H9 (cell line): ENCODE data around the gene IQCK. TPM values are rescaled to one million over a fixed set of nuclear protein-coding genes. Genes with fewer than 3 reads are reported as not detected.

Experiments used
- DNase-seq: peaks from one replicate; pipeline ENCODE4 v3.0.0-alpha.2; 2017
- H2AFZ ChIP-seq: one replicate; pipeline ENCODE4 v1.6.1; 2013; ENCODE audit warnings: mild to moderate bottlenecking, low read length, control low read depth, moderate library complexity
- H2AK5ac ChIP-seq: 2 replicates; pipeline ENCODE4 v1.6.1; 2013; ENCODE audit warnings: low read length, control low read depth, mixed read lengths; ENCODE audit not compliant: insufficient read length
- H2BK120ac ChIP-seq: one replicate; pipeline ENCODE4 v1.6.1; 2013; ENCODE audit warnings: low read depth, mild to moderate bottlenecking, low read length, control low read depth, inconsistent platforms; ENCODE audit not compliant: poor library complexity, severe bottlenecking
- H2BK12ac ChIP-seq: 2 replicates; pipeline ENCODE4 v1.6.1; 2013; ENCODE audit warnings: low read length, control low read depth, mixed read lengths, low read depth; ENCODE audit not compliant: insufficient read length
- H2BK15ac ChIP-seq: 2 replicates; pipeline ENCODE4 v1.6.1; 2013; ENCODE audit warnings: low read depth, low read length, control low read depth
- H2BK20ac ChIP-seq: one replicate; pipeline ENCODE4 v1.6.1; 2013; ENCODE audit warnings: low read depth, mild to moderate bottlenecking, low read length, control low read depth, inconsistent platforms; ENCODE audit not compliant: poor library complexity, severe bottlenecking
- H2BK5ac ChIP-seq: 2 replicates; pipeline ENCODE4 v1.6.1; 2013; ENCODE audit warnings: low read length, control low read depth, mixed read lengths; ENCODE audit not compliant: insufficient read length
- H3K14ac ChIP-seq: 2 replicates; pipeline ENCODE4 v1.6.1; 2013; ENCODE audit warnings: low read length, control low read depth; ENCODE audit not compliant: insufficient read depth
- H3K18ac ChIP-seq: 2 replicates; pipeline ENCODE4 v1.6.1; 2013; ENCODE audit warnings: low read depth, mild to moderate bottlenecking, mixed read lengths, low read length, control low read depth; ENCODE audit not compliant: insufficient read length
- H3K23ac ChIP-seq: 2 replicates; pipeline ENCODE4 v1.6.1; 2013; ENCODE audit warnings: low read length, control low read depth, mixed read lengths, low read depth; ENCODE audit not compliant: insufficient read length
- H3K23me2 ChIP-seq: 2 replicates; pipeline ENCODE4 v1.6.1; 2013; ENCODE audit warnings: low read depth, mild to moderate bottlenecking, mixed read lengths, low read length, control low read depth; ENCODE audit not compliant: insufficient read length, poor library complexity, severe bottlenecking
- H3K27ac ChIP-seq: 2 replicates; pipeline ENCODE4 v1.5.1; 2013; ENCODE audit warnings: low read length, control low read depth, mixed read lengths, low read depth; ENCODE audit not compliant: insufficient read length
- H3K27me3 ChIP-seq: 2 replicates; pipeline ENCODE4 v1.6.1; 2013; ENCODE audit warnings: low read length, control low read depth, inconsistent platforms; ENCODE audit not compliant: insufficient read depth
- H3K4ac ChIP-seq: 2 replicates; pipeline ENCODE4 v1.6.1; 2013; ENCODE audit warnings: low read depth, mild to moderate bottlenecking, control low read depth, inconsistent platforms, low read length, moderate library complexity
- H3K4me1 ChIP-seq: 2 replicates; pipeline ENCODE4 v1.6.1; 2013; ENCODE audit warnings: low read length, control low read depth, inconsistent platforms; ENCODE audit not compliant: insufficient read depth
- H3K4me2 ChIP-seq: 2 replicates; pipeline ENCODE4 v1.6.1; 2013; ENCODE audit warnings: low read length, control low read depth, mixed read lengths; ENCODE audit not compliant: insufficient read length, insufficient read depth
- H3K56ac ChIP-seq: 2 replicates; pipeline ENCODE4 v1.6.1; 2013; ENCODE audit warnings: low read depth, mild to moderate bottlenecking, mixed read lengths, low read length, control low read depth; ENCODE audit not compliant: insufficient read length
- H3K79me1 ChIP-seq: 2 replicates; pipeline ENCODE4 v1.6.1; 2013; ENCODE audit warnings: low read depth, mild to moderate bottlenecking, moderate library complexity, low read length, control low read depth, inconsistent platforms; ENCODE audit not compliant: insufficient read depth, poor library complexity, severe bottlenecking
- H3K79me2 ChIP-seq: 2 replicates; pipeline ENCODE4 v1.6.1; 2013; ENCODE audit warnings: low read length, control low read depth, inconsistent platforms; ENCODE audit not compliant: insufficient read depth
- H3K9ac ChIP-seq: 2 replicates; pipeline ENCODE4 v1.6.1; 2013; ENCODE audit warnings: low read length, control low read depth, mixed read lengths; ENCODE audit not compliant: insufficient read length; ENCODE audit errors: extremely low read depth
- H3K9me3 ChIP-seq: one replicate; pipeline ENCODE4 v1.6.1; 2013; ENCODE audit warnings: low read depth, low read length, inconsistent platforms; ENCODE audit not compliant: control insufficient read depth
- H3T11ph ChIP-seq: one replicate; pipeline ENCODE4 v1.6.1; 2013; ENCODE audit warnings: mild to moderate bottlenecking, low read length, control low read depth, inconsistent platforms
- H4K20me1 ChIP-seq: one replicate; pipeline ENCODE4 v1.6.1; 2013; ENCODE audit not compliant: control insufficient read depth, insufficient read length, insufficient read depth
- H4K5ac ChIP-seq: 2 replicates; pipeline ENCODE4 v1.6.1; 2013; ENCODE audit warnings: low read depth, mild to moderate bottlenecking, mixed read lengths, low read length, control low read depth; ENCODE audit not compliant: insufficient read length
- H4K8ac ChIP-seq: replicated peaks from 2 replicates; pipeline ENCODE4 v1.6.1; 2013; ENCODE audit warnings: low read length, control low read depth, mixed read lengths, low read depth; ENCODE audit not compliant: insufficient read length
- H4K91ac ChIP-seq: 2 replicates; pipeline ENCODE4 v1.6.1; 2013; ENCODE audit warnings: low read depth, mild to moderate bottlenecking, moderate library complexity, mixed read lengths, low read length, control low read depth; ENCODE audit not compliant: insufficient read length
- H3K27ac Mint-ChIP-seq, 3 experiments: 2 replicates in 2 of 3; 3 replicates in 1 of 3; pipeline ENCODE4 v1.8.0; 2020 to 2021; ENCODE audit warnings: mixed read lengths in 3 of 3, mild to moderate bottlenecking in 1 of 3, moderate library complexity in 1 of 3
- H3K27me3 Mint-ChIP-seq: 2 replicates; pipeline ENCODE4 v1.8.0; 2021; ENCODE audit warnings: low read depth, mild to moderate bottlenecking, moderate library complexity, mixed read lengths
- H3K36me3 Mint-ChIP-seq, 3 experiments: 2 replicates in 2 of 3; 3 replicates in 1 of 3; pipeline ENCODE4 v1.8.0; 2020 to 2021; ENCODE audit warnings: low read depth in 3 of 3, mixed read lengths in 3 of 3; ENCODE audit not compliant: insufficient read depth in 1 of 3
- H3K4me1 Mint-ChIP-seq, 2 experiments: 2 replicates each; pipeline ENCODE4 v1.8.0; 2020; ENCODE audit warnings: mixed read lengths in 2 of 2
- H3K4me3 Mint-ChIP-seq, 2 experiments: 2 replicates in 1 of 2; 3 replicates in 1 of 2; pipeline ENCODE4 v1.8.0; 2020 to 2021; ENCODE audit warnings: mild to moderate bottlenecking in 2 of 2, mixed read lengths in 2 of 2, moderate library complexity in 1 of 2
- H3K9me3 Mint-ChIP-seq, 2 experiments: 2 replicates in 1 of 2; 3 replicates in 1 of 2; pipeline ENCODE4 v1.8.0; 2020; ENCODE audit warnings: mild to moderate bottlenecking in 2 of 2, mixed read lengths in 2 of 2, moderate library complexity in 1 of 2
- WGBS: extraction: QIAGEN DNeasy Blood & Tissue Kit; methylation state at CpG from one replicate; pipeline ENCODE4 v1.1.7; 2013; ENCODE audit warnings: missing lambda C conversion rate, low lambda C conversion rate, mixed read lengths; ENCODE audit not compliant: insufficient read length; ENCODE audit errors: extremely low coverage; 5-methylcytosine and 5-hydroxymethylcytosine counted together
- total RNA-seq: library from RNA; stranded (reverse); gene quantifications from 2 replicates; pipeline ENCODE4 v1.2.1, GENCODE V29; 2021
- TF ChIP-seq, protein P1 (sequence below): fragments of 200-600 bp; sonication (generic); conservative IDR thresholded peaks from 3 replicates; pipeline ENCODE4 v1.8.0; 2021; ENCODE audit warnings: antibody characterized with exemption, mild to moderate bottlenecking

Gene IQCK
- total RNA-seq, 1 experiment from 2014 or later = 9.0 TPM

DNA sequence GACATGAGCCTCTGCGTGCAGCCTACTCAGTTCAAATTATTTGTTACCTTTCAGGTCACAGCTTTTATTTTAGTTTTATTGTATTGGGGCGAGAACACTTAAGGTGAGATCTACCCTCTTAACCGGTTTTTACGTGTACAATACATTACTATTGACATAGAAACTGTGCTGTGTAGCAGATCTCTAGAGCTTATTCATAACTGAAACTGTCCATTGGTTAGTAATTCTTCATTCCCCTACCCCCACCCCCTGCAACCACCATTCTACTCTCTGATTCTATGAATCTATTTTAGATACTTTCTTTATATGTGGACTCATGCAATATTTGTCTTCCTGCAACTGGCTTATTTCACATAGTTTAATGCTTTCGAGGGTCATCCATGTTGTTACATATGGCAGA, 43.6 kb upstream of the IQCK start:
- H4K5ac ChIP-seq = no peak overlapping the region
- no peak overlapping the region for H4K91ac ChIP-seq
- H2BK120ac ChIP-seq = no peak overlapping the region
- no peak overlapping the region for H3K4me2 ChIP-seq
- WGBS = no CpG with 5 or more reads among the region's 5 CpGs
- H4K8ac ChIP-seq = no peak overlapping the region
- no peak overlapping the region for H3K4me3 Mint-ChIP-seq
- no peaks in the 10 kb centered on the region for H3K23me2 ChIP-seq
- no peak overlapping the region for H3K23ac ChIP-seq
- no peaks in the 10 kb centered on the region for H3K4me1 ChIP-seq
- H3K79me2 ChIP-seq = no peaks in the 10 kb centered on the region
- no peak overlapping the region for H2AFZ ChIP-seq
- H3K4me1 Mint-ChIP-seq = no peaks in the 10 kb centered on the region
- H3K79me1 ChIP-seq = no peaks in the 10 kb centered on the region
- H3K27ac Mint-ChIP-seq = no peak overlapping the region
- H3K4ac ChIP-seq = no peak overlapping the region
- H2BK12ac ChIP-seq = no peak overlapping the region
- H3T11ph ChIP-seq = no peak overlapping the region
- H2BK15ac ChIP-seq = no peak overlapping the region
- no peaks in the 10 kb centered on the region for H3K27me3 ChIP-seq
- no peak overlapping the region for H3K14ac ChIP-seq
- H3K18ac ChIP-seq = no peak overlapping the region
- TF ChIP-seq, protein P1, sequence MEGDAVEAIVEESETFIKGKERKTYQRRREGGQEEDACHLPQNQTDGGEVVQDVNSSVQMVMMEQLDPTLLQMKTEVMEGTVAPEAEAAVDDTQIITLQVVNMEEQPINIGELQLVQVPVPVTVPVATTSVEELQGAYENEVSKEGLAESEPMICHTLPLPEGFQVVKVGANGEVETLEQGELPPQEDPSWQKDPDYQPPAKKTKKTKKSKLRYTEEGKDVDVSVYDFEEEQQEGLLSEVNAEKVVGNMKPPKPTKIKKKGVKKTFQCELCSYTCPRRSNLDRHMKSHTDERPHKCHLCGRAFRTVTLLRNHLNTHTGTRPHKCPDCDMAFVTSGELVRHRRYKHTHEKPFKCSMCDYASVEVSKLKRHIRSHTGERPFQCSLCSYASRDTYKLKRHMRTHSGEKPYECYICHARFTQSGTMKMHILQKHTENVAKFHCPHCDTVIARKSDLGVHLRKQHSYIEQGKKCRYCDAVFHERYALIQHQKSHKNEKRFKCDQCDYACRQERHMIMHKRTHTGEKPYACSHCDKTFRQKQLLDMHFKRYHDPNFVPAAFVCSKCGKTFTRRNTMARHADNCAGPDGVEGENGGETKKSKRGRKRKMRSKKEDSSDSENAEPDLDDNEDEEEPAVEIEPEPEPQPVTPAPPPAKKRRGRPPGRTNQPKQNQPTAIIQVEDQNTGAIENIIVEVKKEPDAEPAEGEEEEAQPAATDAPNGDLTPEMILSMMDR = no peak
- H4K20me1 ChIP-seq = no peaks in the 10 kb centered on the region
- no peaks in the 10 kb centered on the region for H3K27me3 Mint-ChIP-seq
- no peak overlapping the region for H2BK5ac ChIP-seq
- H3K27ac ChIP-seq = no peak overlapping the region
- no peak overlapping the region for H3K56ac ChIP-seq
- H2AK5ac ChIP-seq = no peak overlapping the region
- no peak for DNase-seq
- no peak overlapping the region for H3K9ac ChIP-seq
- no peaks in the 10 kb centered on the region for H3K9me3 ChIP-seq
- H3K36me3 Mint-ChIP-seq = peaks cover 0 to 23% (median 21%) of the 10 kb centered on the region in 3 experiments; a peak in 5 of 7 replicates
- H3K9me3 Mint-ChIP-seq = no peaks in the 10 kb centered on the region
- H2BK20ac ChIP-seq = no peak overlapping the region
